ENCODE results near the gene ARHGEF6.

DNA sequence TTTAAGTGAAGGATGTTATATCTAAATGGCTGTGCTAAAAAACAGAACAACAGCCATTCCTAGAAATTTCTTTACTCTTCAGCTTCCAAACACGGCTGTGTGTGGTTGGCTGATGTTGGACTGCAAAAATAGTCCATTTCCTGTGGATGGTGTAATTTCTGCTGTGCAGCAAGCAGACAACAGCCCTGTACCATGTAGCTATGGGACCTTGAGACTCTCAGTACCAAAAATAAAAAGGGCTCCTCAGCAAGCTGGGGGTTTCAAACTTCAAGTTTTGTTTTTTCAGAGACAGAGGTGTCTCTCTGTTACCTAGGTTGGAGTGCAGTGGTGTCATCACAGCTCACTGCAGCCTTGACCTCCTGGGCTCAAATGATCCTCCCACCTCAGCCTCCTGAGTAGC is 114.6 kb downstream of the ARHGEF6 start:
- TF ChIP-seq EP300 (IDR thresholded peaks at IDR 0.05) (no peak), POLR2A (IDR thresholded peaks at IDR 0.05) (no peak)
- TF ChIP-seq, protein P1, sequence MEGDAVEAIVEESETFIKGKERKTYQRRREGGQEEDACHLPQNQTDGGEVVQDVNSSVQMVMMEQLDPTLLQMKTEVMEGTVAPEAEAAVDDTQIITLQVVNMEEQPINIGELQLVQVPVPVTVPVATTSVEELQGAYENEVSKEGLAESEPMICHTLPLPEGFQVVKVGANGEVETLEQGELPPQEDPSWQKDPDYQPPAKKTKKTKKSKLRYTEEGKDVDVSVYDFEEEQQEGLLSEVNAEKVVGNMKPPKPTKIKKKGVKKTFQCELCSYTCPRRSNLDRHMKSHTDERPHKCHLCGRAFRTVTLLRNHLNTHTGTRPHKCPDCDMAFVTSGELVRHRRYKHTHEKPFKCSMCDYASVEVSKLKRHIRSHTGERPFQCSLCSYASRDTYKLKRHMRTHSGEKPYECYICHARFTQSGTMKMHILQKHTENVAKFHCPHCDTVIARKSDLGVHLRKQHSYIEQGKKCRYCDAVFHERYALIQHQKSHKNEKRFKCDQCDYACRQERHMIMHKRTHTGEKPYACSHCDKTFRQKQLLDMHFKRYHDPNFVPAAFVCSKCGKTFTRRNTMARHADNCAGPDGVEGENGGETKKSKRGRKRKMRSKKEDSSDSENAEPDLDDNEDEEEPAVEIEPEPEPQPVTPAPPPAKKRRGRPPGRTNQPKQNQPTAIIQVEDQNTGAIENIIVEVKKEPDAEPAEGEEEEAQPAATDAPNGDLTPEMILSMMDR (IDR thresholded peaks at IDR 0.05) = no peak

All from tibial nerve (tissue), 4 donors.